Upper lobe of left lung (tissue), 6 donors: ENCODE results near the gene GSTM1. TPM values are rescaled to one million over a fixed set of nuclear protein-coding genes. Genes with fewer than 3 reads are reported as not detected.

ENCODE experiments used
- ATAC-seq, 2 donors: fragments of 200-7000 bp; cut with Tn5 transposase; one replicate each; pipeline ENCODE4 v1.9.1; 2022; ENCODE audit warnings: mild to moderate bottlenecking in 2 of 2, moderate library complexity in 2 of 2; ENCODE audit not compliant: low FRiP score in 2 of 2
- DNase-seq, 2 donors: peaks; one replicate each; pipeline ENCODE4 v3.0.0-alpha.2; 2019 to 2020
- H3K27ac ChIP-seq, 4 donors: fragments of 200-600 bp; sonication (generic); one replicate each; pipeline ENCODE4 v1.5.1; 2016 to 2019
- H3K27me3 ChIP-seq, 4 donors: fragments of 200-600 bp; sonication (generic); one replicate each; pipeline ENCODE4 v1.5.1; 2017 to 2019
- H3K36me3 ChIP-seq, 4 donors: fragments of 200-600 bp; sonication (generic); one replicate each; pipeline ENCODE4 v1.5.1; 2016 to 2019
- H3K4me1 ChIP-seq, 4 donors: fragments of 200-600 bp; sonication (generic); one replicate each; pipeline ENCODE4 v1.5.1; 2018 to 2019
- H3K4me3 ChIP-seq, 4 donors: fragments of 200-600 bp; sonication (generic); one replicate each; pipeline ENCODE4 v1.5.1; 2017 to 2019; ENCODE audit warnings: mild to moderate bottlenecking in 2 of 4, moderate library complexity in 1 of 4
- H3K9me3 ChIP-seq, 4 donors: fragments of 200-600 bp; sonication (generic); one replicate each; pipeline ENCODE4 v1.5.1; 2018 to 2019
- EP300 ChIP-seq, 4 donors: sonication (generic); formaldehyde crosslinking; IDR thresholded peaks; one replicate each; pipeline ENCODE4 v1.5.1; 2017; ENCODE audit warnings: antibody characterized with exemption in 4 of 4, control low read depth in 2 of 4
- POLR2A ChIP-seq, 4 donors: fragments of 450-650 bp; IDR thresholded peaks; one replicate each; pipeline ENCODE4 v1.5.1; 2016 to 2017; ENCODE audit warnings: antibody characterized with exemption in 4 of 4, mild to moderate bottlenecking in 2 of 4
- POLR2AphosphoS5 ChIP-seq, 2 donors: sonication (generic); formaldehyde crosslinking; IDR thresholded peaks; one replicate each; pipeline ENCODE4 v1.5.1; 2017; ENCODE audit warnings: antibody characterized with exemption in 2 of 2
- WGBS, 2 donors: methylation state at CpG; one replicate each; pipeline ENCODE4 v1.1.5; 2017 to 2018; 5-methylcytosine and 5-hydroxymethylcytosine counted together
- total RNA-seq, 6 donors: library from RNA; depleted of rRNA in 4 of 6; stranded (reverse); fragments of >200 nt in 4 of 6; gene quantifications; one replicate each; pipeline versions ENCODE4 v1.1.0 to v1.2.1, GENCODE V29; 2016 to 2021
- TF ChIP-seq, protein P1 (sequence below), 6 experiments: fragments of 450-650 bp in 4 of 6; fragments of 200-600 bp in 2 of 6; sonication (generic) in 2 of 6; IDR thresholded peaks; one replicate each; pipeline ENCODE4 v1.5.1; 2016 to 2019; ENCODE audit warnings: antibody characterized with exemption in 6 of 6
- donor health status: DM: no; HTN: no; CAD: no; lungs with moderate emphysema.
- donor health status: DM: no; HTN: yes; CAD: no; lungs with severe emphysema.

GSTM1 gene
- total RNA-seq, 6 donors from 2014 or later: 11.8 to 33.0 TPM; not detected in 4

DNA sequence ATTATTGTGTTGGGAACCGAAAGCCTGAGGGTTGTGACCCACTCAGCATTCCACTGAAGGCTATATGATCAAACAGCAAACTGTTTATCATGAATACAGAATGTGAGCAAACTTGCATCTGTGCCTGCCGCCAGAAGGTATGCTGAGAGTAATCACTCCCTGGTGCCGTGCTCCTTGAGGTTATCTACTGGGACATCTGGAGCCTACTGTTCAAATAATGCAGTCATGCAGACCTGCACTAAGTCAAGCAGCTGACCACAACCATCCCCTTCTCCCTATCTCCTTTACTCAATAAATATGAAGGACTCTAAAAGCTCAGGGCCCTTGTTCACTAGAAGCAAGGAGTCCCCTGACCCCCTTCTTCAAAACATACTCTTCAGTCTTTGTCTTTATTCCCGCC lies 37.9 kb downstream of the GSTM1 start:
- no peaks in the 10 kb centered on the region for H3K36me3 ChIP-seq
- ATAC-seq (no peak), DNase-seq (no peak)
- H3K4me1 ChIP-seq: no peaks in the 10 kb centered on the region
- H3K9me3 ChIP-seq: no peaks in the 10 kb centered on the region
- TF ChIP-seq POLR2AphosphoS5 (IDR thresholded peaks at IDR 0.05) (no peak), POLR2A (IDR thresholded peaks at IDR 0.05) (no peak), EP300 (IDR thresholded peaks at IDR 0.05) (no peak)
- TF ChIP-seq, protein P1, sequence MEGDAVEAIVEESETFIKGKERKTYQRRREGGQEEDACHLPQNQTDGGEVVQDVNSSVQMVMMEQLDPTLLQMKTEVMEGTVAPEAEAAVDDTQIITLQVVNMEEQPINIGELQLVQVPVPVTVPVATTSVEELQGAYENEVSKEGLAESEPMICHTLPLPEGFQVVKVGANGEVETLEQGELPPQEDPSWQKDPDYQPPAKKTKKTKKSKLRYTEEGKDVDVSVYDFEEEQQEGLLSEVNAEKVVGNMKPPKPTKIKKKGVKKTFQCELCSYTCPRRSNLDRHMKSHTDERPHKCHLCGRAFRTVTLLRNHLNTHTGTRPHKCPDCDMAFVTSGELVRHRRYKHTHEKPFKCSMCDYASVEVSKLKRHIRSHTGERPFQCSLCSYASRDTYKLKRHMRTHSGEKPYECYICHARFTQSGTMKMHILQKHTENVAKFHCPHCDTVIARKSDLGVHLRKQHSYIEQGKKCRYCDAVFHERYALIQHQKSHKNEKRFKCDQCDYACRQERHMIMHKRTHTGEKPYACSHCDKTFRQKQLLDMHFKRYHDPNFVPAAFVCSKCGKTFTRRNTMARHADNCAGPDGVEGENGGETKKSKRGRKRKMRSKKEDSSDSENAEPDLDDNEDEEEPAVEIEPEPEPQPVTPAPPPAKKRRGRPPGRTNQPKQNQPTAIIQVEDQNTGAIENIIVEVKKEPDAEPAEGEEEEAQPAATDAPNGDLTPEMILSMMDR (IDR thresholded peaks at IDR 0.05): no peak
- WGBS, 2 donors: 71 to 85% methylated on average over 4 of the region's 4 CpGs
- H3K27ac ChIP-seq: no peak overlapping the region
- no peak overlapping the region for H3K4me3 ChIP-seq
- H3K27me3 ChIP-seq: no peaks in the 10 kb centered on the region

DNA sequence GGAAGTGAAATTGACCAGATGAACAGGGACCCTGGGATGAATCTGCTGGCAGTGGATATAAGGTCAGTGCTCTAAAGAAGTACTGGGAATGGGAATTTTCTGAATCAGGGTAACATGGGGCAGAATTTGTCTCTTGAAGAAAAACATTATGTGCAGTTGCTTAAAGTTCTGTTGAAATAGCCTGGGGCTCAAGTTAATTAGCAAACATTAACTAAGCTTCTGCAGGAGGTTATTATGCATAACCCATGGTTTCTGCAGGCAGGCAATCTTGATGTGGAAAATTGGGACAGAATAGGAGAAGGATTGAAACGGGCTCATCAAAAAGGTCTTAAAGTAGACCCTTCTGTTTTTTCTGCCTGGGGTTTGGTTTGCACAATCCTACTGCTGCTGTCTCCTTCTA lies 38.4 kb downstream of the GSTM1 start:
- TF ChIP-seq, protein P1 (IDR thresholded peaks at IDR 0.05): no peak
- TF ChIP-seq POLR2A (IDR thresholded peaks at IDR 0.05) (no peak), POLR2AphosphoS5 (IDR thresholded peaks at IDR 0.05) (no peak), EP300 (IDR thresholded peaks at IDR 0.05) (no peak)
- H3K36me3 ChIP-seq: no peaks in the 10 kb centered on the region
- H3K27ac ChIP-seq: no peak overlapping the region
- 86 to 93% methylated on average over 1 of the region's 1 CpG for WGBS, 2 donors
- H3K4me1 ChIP-seq: no peaks in the 10 kb centered on the region
- H3K4me3 ChIP-seq: no peak overlapping the region
- H3K27me3 ChIP-seq: no peaks in the 10 kb centered on the region
- ATAC-seq (no peak), DNase-seq (no peak)
- H3K9me3 ChIP-seq: no peaks in the 10 kb centered on the region

DNA sequence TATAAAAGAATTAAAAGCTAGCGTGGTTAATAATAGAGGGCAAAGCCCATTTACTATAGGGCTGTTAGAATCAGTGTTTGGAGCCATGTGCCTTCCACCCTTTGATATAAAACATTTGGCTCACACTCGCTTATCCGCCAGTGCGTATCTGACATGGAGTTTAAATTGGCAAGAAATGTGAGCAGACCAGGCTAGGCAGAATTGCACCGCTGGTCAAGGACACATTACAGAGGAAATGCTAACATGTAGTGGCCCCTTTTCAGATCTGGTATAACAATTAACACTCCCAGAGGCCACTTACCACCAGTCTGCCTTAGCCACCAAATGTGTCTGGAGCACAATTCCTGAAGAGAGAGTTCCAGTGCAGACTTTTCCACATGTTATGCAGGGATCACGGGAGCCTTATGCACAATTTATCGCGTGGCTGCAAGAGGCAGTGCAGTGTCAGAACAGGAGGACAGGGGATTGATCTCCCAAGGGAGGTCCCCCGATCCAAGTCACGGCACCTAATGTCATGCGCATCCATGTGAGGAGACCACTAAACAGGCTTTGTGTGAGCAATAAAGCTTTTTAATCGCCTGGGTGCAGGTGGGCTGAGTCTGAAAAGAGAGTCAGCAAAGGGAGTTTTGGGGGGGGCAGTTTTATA lies 39.2 kb downstream of the GSTM1 start:
- Histone ChIP-seq H3K9me3 (no peaks in the 10 kb centered on the region), H3K27me3 (no peaks in the 10 kb centered on the region), H3K4me1 (no peaks in the 10 kb centered on the region), H3K36me3 (no peaks in the 10 kb centered on the region), H3K4me3 (no peak overlapping the region), H3K27ac (no peak overlapping the region)
- ATAC-seq (no peak), DNase-seq (no peak)
- 94 to 96% methylated on average over 12 of the region's 12 CpGs for WGBS, 2 donors
- TF ChIP-seq POLR2AphosphoS5 (IDR thresholded peaks at IDR 0.05) (no peak), POLR2A (IDR thresholded peaks at IDR 0.05) (no peak), EP300 (IDR thresholded peaks at IDR 0.05) (no peak)
- TF ChIP-seq, protein P1 (IDR thresholded peaks at IDR 0.05): no peak

DNA sequence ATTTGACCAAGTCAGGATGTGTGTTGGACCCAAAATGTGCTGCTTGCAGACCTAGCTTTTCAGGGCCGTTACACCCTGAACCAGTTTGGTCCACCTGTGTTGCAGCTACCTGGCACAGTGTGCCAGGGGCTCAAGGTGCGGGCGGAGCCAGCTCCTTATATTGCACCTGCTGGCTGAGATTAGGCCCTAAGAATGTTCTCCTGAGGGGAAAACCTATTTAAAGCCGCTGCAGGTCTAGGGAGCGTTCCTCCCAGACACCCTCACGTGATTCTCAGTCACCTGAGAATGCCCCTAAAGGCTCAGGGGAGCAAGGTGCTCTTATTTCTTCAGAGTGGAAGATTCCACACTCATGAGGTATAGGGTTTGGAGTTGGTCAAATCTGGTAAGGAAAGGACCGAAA lies 41.3 kb downstream of the GSTM1 start:
- Histone ChIP-seq H3K9me3 (no peaks in the 10 kb centered on the region), H3K27me3 (no peaks in the 10 kb centered on the region), H3K27ac (no peak overlapping the region), H3K4me3 (no peak overlapping the region), H3K4me1 (no peaks in the 10 kb centered on the region), H3K36me3 (no peaks in the 10 kb centered on the region)
- ATAC-seq: no peak
- no peak for TF ChIP-seq EP300 (IDR thresholded peaks at IDR 0.05)
- 78 to 85% methylated on average over 7 of the region's 7 CpGs for WGBS, 2 donors
- no peak for DNase-seq

DNA sequence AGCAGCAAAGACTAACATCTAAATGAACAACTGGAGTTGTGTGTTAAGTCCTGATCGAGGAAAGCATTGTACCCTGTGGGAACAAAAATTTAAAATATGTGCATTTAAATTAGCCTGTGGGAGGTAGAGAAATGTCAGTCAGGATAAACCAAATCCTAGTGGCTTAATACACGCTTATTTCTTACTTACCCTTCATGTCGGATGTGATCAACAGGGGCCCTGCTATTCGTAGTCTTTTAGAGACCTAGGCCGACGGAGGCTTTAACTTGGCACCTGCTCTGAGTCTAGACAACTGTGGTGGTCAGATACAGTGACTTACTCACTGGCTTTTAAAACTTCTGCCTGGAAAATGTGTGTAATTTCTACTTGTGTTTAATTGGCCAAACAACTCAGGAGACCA lies 43.0 kb downstream of the GSTM1 start:
- no peak for ATAC-seq
- H3K9me3 ChIP-seq: no peaks in the 10 kb centered on the region
- no peaks in the 10 kb centered on the region for H3K27me3 ChIP-seq
- WGBS, 2 donors: 86 to 92% methylated on average over 6 of the region's 6 CpGs
- H3K36me3 ChIP-seq: no peaks in the 10 kb centered on the region
- H3K4me3 ChIP-seq: no peak overlapping the region
- H3K4me1 ChIP-seq: no peaks in the 10 kb centered on the region
- TF ChIP-seq, protein P1 (IDR thresholded peaks at IDR 0.05): no peak
- TF ChIP-seq EP300 (IDR thresholded peaks at IDR 0.05) (no peak), POLR2AphosphoS5 (IDR thresholded peaks at IDR 0.05) (no peak), POLR2A (IDR thresholded peaks at IDR 0.05) (no peak)
- no peak overlapping the region for H3K27ac ChIP-seq
- no peak for DNase-seq
